Body of pancreas (tissue), 4 donors: ENCODE measurements around the gene FHL1.

ENCODE experiments used
- POLR2A ChIP-seq, 3 donors: fragments of 450-650 bp; IDR thresholded peaks; one replicate each; pipeline ENCODE4 v1.6.1; 2016; ENCODE audit warnings: antibody characterized with exemption in 3 of 3, mild to moderate bottlenecking in 2 of 3
- TF ChIP-seq, protein P1 (sequence below), 7 experiments: fragments of 450-650 bp in 4 of 7; fragments of 200-600 bp in 3 of 7; sonication (generic) in 3 of 7; IDR thresholded peaks; one replicate each; pipeline ENCODE4 v1.5.1; 2016 to 2019; ENCODE audit warnings: antibody characterized with exemption in 7 of 7

DNA sequence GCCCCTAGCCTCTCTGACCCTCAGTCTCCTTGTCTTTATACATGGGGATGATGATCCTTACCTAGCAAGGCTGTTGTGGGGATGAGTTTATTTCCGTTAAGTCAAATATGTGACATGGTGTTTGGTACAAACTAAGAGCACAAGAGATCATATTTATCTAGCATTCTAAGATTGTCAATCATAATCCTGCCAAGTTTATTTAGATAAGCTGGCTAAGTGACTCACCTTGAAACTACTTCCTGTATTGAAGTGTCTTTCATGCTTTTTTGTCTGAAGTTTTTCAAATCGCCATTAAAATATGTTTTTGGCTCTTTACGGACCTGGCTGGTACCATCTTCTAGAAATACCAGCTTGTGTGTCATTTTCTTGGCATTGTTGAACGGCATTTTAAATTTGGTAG lies 73.2 kb downstream of the FHL1 start:
- TF ChIP-seq, protein P1, sequence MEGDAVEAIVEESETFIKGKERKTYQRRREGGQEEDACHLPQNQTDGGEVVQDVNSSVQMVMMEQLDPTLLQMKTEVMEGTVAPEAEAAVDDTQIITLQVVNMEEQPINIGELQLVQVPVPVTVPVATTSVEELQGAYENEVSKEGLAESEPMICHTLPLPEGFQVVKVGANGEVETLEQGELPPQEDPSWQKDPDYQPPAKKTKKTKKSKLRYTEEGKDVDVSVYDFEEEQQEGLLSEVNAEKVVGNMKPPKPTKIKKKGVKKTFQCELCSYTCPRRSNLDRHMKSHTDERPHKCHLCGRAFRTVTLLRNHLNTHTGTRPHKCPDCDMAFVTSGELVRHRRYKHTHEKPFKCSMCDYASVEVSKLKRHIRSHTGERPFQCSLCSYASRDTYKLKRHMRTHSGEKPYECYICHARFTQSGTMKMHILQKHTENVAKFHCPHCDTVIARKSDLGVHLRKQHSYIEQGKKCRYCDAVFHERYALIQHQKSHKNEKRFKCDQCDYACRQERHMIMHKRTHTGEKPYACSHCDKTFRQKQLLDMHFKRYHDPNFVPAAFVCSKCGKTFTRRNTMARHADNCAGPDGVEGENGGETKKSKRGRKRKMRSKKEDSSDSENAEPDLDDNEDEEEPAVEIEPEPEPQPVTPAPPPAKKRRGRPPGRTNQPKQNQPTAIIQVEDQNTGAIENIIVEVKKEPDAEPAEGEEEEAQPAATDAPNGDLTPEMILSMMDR (IDR thresholded peaks at IDR 0.05) = no peak
- TF ChIP-seq POLR2A (IDR thresholded peaks at IDR 0.05) = no peak
